NT2/D1 (cell line): ENCODE data around the gene TMEM43.

ENCODE experiments used
- DNase-seq: peaks from one replicate; pipeline ENCODE4 v3.0.0-alpha.2; 2011; ENCODE audit warnings: low read depth, low spot score
- H3K27me3 ChIP-seq: 2 replicates; pipeline ENCODE4 v1.6.0; 2011; ENCODE audit warnings: mild to moderate bottlenecking; ENCODE audit not compliant: insufficient read length, insufficient read depth
- H3K36me3 ChIP-seq: 2 replicates; pipeline ENCODE4 v1.6.1; 2011; ENCODE audit warnings: mild to moderate bottlenecking, low read length, mixed read lengths; ENCODE audit not compliant: insufficient read depth, insufficient read length
- H3K4me1 ChIP-seq: 2 replicates; pipeline ENCODE4 v1.5.1; 2011; ENCODE audit not compliant: insufficient read depth, insufficient read length
- H3K4me3 ChIP-seq: 2 replicates; pipeline ENCODE4 v1.5.1; 2011; ENCODE audit warnings: low read depth; ENCODE audit not compliant: insufficient read length
- H3K9ac ChIP-seq: 2 replicates; pipeline ENCODE4 v1.6.0; 2011; ENCODE audit warnings: low read depth; ENCODE audit not compliant: insufficient read length
- H3K9me3 ChIP-seq: 2 replicates; pipeline ENCODE4 v1.5.1; 2011; ENCODE audit warnings: mild to moderate bottlenecking, low read length; ENCODE audit not compliant: insufficient read depth
- SUZ12 ChIP-seq: IDR thresholded peaks from 2 replicates; pipeline ENCODE4 v1.6.1; 2011; ENCODE audit not compliant: insufficient read length, insufficient read depth; ENCODE audit errors: extremely low read depth
- YY1 ChIP-seq: IDR thresholded peaks from 2 replicates; pipeline ENCODE4 v1.6.1; 2011; ENCODE audit not compliant: insufficient read length, insufficient read depth
- ZNF274 ChIP-seq: IDR thresholded peaks from 2 replicates; pipeline ENCODE4 v1.6.1; 2011; ENCODE audit warnings: mild to moderate bottlenecking, low read depth, low read length

The TMEM43 gene

DNA sequence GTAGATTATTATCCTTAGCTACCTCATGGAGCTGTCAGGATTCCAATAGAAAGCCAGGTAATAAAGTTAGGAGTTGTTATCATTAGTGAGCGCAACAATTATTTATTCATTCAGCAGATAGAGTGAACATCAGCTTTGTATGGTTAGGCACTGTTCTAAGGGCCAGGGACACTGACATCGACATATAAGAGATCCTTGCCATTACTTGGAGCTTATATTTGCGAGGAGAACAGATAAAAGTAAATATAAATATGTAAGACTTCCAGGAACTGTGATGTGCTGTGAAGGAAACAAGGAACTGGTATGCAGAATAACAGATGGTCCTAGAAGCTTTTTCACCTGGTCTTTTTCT lies 54.2 kb downstream of the TMEM43 start:
- no peak for TF ChIP-seq ZNF274
- no peak for TF ChIP-seq YY1
- no peak for TF ChIP-seq SUZ12
- Histone ChIP-seq H3K4me1 (no peaks in the 10 kb centered on the region), H3K36me3 (peaks cover 33% of the 10 kb centered on the region), H3K9me3 (no peaks in the 10 kb centered on the region), H3K27me3 (no peaks in the 10 kb centered on the region), H3K9ac (peak overlapping the region; percentile 96), H3K4me3 (peak overlapping the region; percentile 86)
- DNase-seq: no peak

DNA sequence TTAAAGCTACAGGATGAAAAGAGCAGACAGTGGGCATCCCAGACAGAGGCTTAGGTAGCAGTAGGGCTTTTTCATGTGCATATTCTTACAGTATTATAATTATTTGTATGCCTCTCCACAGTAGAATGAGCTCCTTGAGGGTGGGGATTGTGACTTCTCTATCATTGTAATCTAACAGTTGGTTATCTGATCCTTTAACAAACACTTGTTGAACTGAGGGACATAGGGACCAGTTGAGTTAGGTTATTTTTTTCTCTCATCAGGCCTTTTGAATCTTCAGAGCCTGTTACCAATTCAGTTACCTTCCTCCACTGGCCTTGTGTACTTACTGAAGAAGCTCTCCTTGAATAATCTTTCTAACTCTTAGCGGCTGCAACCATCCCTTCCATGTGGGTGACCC lies 54.9 kb downstream of the TMEM43 start:
- Histone ChIP-seq H3K9ac (no peak overlapping the region), H3K27me3 (no peaks in the 10 kb centered on the region), H3K36me3 (peaks cover 36% of the 10 kb centered on the region), H3K4me3 (peak overlapping the region; percentile 86), H3K9me3 (no peaks in the 10 kb centered on the region), H3K4me1 (no peaks in the 10 kb centered on the region)
- no peak for DNase-seq
- TF ChIP-seq SUZ12 (no peak), YY1 (no peak), ZNF274 (no peak)

DNA sequence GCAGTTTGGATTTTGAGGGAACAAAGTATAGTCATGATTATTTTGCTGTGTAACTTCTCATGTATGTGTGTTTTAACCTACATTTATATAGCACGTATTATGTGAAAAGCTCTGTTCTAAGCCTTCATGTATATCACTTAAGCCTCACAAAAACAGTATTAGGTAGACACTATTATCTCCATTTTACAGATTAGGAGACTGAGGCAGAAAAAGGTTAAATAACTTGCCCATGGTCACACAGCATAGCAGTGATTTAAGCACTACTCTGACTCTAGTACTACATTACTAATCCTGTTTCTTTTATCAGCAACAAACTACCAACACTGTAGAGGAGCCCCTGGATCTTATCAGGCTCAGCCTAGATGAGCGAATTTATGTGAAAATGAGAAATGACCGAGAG lies 56.4 kb downstream of the TMEM43 start:
- Histone ChIP-seq H3K4me3 (no peak overlapping the region), H3K36me3 (peaks cover 50% of the 10 kb centered on the region), H3K9me3 (no peaks in the 10 kb centered on the region), H3K9ac (no peak overlapping the region), H3K4me1 (no peaks in the 10 kb centered on the region), H3K27me3 (no peaks in the 10 kb centered on the region)
- no peak for DNase-seq
- TF ChIP-seq YY1 (no peak), SUZ12 (no peak), ZNF274 (no peak)

DNA sequence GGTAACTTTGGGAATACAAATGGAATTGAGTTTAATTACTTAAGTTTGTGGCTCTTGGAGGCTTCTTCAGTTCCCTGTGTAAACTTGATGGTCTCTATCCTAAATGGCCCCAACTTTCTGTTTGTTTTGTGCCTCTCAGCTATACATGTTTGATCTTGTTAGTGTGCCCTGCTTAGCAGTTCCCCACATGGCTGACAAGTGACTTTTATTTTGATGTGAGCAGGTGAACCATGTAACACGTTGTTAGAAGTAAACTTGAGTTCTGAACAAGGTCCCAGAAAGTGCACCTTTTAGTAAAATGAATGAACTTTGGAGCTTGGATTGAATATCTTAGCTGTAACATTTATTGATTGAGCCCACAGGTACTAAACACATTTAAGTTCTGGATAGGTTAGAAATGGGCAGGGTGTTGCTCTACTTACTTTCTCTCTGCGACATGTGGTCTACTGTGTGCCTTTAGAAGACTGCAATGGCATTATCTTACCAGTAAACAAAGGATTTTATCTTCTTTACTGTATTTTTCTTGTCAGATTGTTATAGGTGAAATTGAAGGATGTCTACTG lies 58.2 kb downstream of the TMEM43 start:
- DNase-seq: no peak
- Histone ChIP-seq H3K4me1 (no peaks in the 10 kb centered on the region), H3K9me3 (no peaks in the 10 kb centered on the region), H3K4me3 (no peak overlapping the region), H3K36me3 (peaks cover 66% of the 10 kb centered on the region), H3K9ac (no peak overlapping the region), H3K27me3 (no peaks in the 10 kb centered on the region)
- TF ChIP-seq SUZ12 (no peak), ZNF274 (no peak), YY1 (no peak)

DNA sequence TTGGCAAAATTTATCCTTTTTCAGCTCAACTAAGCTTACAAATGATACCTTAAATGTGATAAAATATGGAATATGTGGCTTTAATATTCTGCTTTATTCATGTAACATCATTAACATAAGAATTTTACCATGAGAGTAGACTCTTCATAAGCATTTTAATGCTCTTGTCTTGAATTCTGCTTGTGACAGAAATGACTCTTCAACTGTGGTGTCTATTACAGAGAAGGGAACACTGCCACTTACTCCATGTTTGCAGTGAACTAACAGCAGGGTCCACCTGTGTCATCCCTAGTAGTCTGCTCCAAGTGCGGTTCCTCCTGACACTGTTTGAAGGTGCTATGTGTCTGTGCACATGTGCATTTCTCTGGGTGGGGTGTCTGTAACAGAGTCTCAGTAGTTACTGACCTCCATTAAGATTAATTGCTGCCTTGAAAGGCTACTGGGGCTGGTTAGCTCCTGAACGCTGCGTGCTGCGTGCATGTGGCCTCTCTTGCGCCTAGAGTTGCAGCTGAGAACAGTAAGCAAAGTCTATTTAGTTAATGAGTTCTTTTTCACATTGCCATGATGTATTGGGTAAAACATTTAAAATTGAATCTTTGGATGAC lies 62.1 kb downstream of the TMEM43 start:
- DNase-seq: no peak
- no peaks in the 10 kb centered on the region for H3K9me3 ChIP-seq
- H3K27me3 ChIP-seq: no peaks in the 10 kb centered on the region
- H3K9ac ChIP-seq: no peak overlapping the region
- H3K4me1 ChIP-seq: no peaks in the 10 kb centered on the region
- no peak overlapping the region for H3K4me3 ChIP-seq
- TF ChIP-seq SUZ12 (no peak), YY1 (no peak), ZNF274 (no peak)
- peaks cover 62% of the 10 kb centered on the region for H3K36me3 ChIP-seq

DNA sequence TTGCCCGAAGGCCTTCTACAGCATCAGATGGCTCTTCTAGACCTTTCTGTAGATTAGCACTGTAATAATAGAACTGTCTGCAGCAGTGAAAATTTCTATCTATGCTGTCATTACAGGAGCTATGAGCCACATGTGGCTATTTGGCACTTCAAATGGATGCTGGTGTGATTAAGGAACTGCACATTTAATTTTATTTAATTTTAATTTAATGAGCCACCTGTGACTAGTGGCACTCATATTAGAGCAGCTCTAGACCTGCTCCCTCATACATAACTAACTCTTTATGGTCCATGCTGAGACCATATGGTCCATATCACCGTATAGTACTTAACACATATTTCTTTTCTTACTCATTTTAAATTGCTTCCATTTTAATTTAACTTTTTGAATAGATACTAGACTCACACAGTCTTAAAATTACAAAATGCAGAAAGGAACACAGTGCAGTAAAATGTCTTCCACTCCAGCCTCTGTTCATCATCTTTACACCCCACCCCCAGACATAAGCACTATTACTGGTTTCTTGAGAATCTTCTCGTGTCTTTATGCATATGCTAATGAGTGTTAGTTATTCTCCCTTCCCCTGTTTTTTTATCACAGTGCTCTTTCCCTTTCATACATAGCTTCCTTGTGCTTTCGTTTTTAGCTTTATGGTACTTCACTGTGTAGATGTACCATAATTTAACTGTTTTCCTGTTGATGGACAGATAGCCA lies 63.3 kb downstream of the TMEM43 start:
- Histone ChIP-seq H3K4me1 (no peaks in the 10 kb centered on the region), H3K9me3 (no peaks in the 10 kb centered on the region), H3K36me3 (peaks cover 49% of the 10 kb centered on the region), H3K27me3 (no peaks in the 10 kb centered on the region), H3K4me3 (no peak overlapping the region), H3K9ac (no peak overlapping the region)
- DNase-seq: no peak
- TF ChIP-seq SUZ12: no peak
- TF ChIP-seq YY1: no peak
- no peak for TF ChIP-seq ZNF274
